GM18511 (cell line): ENCODE results near the gene STAMBP.

Experiments used
- ATAC-seq: cut with Tn5 transposase; IDR thresholded peaks from one replicate; pipeline ENCODE4 v1.9.1; 2021; ENCODE audit warnings: mild to moderate bottlenecking, moderate library complexity; ENCODE audit not compliant: unreplicated experiment

Gene STAMBP

DNA sequence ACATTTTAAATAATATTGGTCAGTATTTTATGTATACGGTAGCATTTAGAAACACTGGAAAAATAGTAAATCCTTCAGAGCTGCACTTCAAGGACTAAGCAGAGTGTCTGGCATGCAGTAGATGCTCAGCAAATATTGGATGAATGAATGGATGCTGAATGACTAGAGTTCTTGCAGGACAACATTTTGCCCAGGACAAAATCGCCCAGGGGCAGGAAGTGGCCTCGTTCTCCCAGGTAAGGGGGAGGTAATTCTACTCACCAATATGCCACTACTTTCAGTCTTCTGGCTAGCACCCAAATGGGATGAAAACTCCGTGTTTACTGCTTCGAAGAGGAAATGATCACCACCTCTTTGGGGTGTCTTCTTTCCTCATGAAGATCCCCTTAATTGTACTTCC lies 93.9 kb downstream of the STAMBP start:
- no peak for ATAC-seq
